Fibroblast of skin of right quadriceps (primary cell): Measurements from ENCODE around the gene UBE2G2.

Experiments
- DNase-seq: peaks from one replicate; pipeline ENCODE4 v3.0.0-alpha.2; 2013

UBE2G2 gene

DNA sequence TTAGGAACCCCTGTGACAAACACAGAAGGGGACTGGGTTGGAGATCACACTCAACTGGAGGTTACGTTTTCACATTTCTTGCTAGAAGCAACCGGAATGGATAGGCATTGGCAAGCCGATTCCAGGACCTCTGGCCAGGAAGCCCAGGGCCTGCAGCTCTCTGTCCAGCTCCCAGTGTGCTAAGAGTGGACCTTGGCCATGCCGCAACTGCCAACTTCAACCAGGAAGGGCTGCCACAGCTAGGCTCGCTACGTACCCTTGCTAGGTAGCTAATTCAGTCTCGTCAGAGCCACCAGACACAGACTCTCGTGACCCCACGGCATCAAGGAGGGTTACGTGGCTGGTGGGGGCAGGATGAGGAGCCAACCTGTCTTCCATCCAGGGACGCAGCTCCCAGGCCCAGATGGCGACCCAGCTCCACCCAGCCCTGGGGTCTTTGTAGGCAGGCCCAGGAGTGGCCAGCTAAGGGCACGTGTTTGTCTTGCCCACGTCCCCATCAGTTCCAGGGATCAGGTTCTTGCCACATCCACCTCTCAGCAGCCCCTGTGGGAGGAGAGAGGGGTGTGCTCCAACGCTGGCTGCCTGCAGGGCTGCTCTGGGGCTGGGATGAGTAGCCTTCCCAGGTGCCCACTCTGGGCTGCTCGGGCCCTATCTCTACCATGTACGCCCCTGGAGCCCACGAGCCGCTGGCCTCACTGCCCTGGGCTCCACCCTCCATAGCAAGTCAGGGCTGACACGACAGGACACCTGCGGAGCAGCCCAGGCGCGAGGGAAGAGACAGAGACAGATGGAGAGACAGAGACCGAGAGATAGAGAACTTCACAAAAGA, 39.2 kb downstream of the UBE2G2 start:
- no peak for DNase-seq

DNA sequence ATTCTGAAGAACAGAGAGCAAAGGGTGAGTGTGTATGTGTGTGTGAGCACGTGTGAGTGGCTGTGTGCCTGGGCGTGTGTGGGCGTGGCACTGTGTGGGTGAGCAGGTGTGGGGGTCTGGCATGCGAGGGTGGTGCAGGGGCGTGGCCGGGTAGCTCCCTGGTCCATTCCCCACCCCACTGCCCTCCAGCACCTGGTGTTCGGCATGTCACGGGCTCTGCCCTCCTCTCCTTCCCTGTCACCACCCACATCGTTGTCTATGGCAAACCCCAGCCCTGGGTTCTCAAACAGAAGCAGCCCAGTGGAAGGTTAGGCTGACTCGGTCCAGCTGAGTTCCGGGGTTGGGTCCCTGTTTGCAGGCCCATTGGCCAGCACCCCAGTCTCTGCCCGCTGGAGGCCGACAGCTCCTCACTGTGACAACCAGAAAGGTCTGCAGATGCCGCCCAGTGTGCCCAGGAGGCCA, 39.8 kb downstream of the UBE2G2 start:
- DNase-seq, result no peak

DNA sequence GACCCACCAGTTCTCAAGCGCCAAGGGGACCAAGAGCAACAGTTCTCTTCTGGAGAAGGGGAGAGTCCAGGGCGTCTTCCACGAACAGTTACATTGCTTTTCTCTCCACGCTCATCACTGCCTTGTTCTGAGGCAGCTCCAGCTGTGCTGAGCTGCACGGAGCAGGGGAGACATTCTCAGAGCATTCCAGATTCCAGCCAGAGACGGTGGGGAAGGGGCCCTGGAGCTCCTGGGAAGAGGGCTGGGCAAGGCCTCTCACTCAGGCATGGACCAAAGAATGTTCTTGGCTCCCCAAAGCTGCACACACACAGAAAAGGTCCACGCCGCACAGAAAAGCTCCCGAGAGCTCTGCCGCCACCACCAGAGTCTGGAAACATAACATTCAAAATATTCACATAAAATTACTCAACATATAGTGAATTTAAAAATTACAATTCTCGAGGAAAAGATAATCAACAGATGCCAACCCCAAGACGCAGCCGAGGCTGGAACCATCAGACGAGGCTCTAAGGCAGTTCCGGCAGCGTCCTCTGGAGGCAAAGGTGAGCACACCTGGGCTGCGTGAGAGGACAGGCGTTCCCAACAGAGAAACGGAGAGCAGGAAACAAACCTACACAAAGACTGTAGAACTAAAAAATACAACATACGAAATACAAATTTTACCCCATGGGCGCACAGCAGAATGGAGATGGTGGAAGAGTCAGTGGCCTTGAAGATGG, 40.5 kb downstream of the UBE2G2 start:
- DNase-seq, result no peak

DNA sequence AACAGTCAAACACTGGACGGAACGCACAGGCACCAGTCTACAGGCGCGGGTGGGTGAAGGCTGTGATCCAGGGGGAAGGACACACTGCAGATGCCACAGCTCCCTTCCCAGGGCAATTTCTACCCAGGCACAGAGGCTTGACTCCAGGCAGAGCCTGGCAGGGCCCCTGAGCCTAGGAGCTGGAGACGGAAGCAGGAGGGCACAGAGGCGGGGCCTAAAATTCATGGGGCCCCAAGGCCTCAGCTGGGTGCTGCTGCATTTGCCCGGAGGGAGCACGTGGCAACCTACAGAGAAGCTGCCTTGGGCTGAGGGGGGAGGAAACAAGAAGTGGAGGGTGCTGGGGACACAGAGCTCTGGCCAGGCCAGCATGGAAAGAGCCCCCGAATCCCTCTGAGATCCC, 41.2 kb downstream of the UBE2G2 start:
- no peak for DNase-seq

DNA sequence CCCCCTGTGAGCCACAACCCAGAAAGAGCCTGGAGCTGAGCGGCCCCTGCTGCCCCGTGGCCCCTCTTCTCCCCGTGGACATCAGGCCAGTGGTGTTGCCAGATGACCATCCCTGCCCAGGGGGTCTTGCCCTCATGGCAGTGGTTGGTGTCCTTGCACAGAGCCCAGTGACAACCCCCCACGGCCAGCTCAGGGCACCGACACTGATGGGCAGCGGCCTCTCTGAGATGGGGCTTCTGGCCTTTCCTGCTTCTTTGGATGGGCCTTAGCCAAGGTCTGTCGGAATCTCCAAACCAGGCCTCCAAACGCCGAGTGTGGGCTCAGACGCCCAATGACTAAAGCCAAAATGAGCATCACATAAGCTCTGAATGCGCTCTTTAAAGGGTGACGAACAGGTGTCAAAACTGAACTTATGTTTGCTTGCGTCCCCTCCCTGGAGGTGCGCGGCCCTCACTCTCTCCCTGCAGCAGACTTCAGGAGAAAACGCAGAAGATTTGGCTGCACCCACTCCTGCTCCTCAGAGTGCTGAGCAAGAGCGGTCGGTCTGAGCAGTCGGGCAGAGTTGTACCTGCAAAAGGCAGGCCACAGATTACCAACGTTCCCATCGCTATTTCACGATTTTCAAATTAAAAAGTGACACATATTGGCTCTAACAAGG, 41.9 kb downstream of the UBE2G2 start:
- no peak for DNase-seq

DNA sequence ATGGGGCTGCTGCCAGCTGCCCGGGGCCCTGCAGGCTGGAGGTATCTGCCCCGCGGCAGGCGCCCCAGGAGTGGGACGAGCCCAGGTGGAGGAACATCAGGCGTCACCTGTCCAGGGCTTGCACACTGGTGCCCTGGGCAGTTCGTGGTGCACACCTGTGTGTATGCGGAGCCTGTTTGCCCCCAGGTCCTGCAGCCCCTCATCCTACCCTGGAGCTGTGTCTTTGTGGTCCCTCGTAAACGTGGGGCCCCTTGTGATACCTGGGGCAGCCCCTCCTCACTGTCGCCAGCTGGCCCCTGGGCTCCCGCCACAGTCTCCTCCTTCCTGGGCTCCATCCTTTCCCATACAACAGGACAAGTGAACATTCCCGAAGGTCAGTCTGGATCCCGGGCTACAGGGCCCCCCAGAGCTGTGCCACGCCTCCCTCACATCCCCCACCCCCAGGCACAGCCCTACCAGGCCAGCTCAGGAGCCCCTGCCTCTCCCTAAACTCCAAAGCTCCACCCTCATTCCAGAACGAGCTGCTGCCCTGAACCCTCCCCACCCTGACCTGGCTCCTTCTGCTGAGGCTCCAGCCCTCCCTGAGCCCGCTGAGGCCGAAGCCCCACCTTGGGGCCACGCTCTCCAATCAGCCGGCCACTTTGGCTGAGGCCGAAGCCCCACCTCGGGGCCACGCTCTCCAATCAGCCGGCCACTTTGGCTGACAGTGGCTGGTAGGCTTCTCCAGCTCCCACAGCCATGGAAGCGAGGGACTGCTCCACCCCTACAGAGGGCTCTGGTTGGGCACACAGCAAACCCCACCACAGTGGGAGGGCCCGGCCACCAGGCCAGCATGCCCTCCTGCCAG, 42.6 kb downstream of the UBE2G2 start:
- DNase-seq, result no peak

DNA sequence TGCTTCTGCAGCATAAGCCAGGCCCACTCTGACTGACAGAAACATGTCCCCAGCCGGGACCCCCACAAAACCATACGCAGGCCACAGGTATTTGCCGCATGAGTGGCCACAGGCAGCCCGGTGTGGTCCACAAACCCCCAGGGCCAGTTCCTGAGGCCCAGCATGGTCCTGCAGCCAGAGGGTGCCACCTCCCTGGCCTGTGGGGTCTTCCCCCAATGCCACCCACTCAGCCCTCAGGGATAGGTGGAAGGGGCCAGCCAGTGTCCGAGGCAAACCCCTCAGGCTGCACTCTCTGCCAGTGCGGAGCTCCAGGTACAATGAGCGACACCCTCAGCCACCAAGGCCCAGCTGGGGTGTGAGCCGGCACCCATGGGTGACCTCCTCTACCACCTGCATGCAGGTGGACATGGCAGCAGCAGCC, 43.5 kb downstream of the UBE2G2 start:
- no peak for DNase-seq

DNA sequence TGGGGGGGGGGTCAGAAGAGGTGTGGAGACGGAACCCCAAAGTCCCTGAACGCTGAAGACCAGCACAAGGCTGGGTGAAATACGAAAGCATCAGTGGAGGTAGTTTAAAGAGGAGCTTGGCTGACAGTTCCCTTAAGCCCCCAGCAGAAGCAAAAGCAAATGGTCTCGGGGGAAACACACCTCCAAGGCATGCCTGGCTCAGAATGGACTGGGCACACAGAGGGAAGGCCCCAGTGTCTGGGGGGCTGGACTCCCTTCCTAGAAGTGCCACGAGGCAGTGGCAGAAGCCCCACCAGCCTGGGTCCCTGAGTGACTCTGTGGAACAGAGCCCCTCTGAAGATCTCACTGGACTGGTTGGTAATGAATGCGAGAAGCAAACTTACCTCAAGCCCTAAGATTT, 43.9 kb downstream of the UBE2G2 start:
- DNase-seq, result no peak

DNA sequence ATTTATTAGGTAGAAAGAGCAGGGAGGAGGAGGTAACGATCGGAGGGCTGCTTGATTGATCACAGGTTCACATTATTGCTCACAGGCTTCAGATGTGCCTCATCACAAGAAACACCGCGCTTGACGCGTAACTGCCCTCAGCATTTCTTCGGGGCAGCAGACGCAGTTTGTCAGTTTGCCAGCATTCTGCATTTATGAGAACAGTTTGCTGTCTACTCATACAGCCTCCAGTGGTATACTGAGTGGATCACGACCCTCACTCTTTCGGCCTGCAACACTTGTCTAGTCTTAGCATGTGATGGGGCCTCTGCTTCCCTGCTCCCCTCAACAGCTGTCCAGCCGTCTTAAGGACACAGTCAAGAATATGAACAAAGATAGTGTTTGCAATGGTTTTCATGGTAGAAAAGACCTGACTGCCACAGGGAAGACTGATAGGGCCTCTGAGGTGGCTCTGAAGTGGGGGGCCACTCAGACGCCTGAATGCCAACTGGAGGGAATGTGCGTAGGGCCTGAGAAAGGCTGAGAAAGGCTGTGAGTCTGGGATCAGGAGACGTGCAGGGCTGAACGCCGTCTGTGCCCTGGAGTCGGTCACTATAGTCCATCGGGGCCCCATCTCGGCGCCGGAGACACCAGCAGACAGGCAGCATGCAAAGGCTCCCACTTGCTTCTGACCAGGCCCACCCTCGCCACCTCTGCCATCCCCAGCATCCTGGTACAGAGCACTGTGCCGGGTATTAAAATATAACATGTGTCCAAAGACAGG, 45.0 kb downstream of the UBE2G2 start:
- DNase-seq, result no peak

DNA sequence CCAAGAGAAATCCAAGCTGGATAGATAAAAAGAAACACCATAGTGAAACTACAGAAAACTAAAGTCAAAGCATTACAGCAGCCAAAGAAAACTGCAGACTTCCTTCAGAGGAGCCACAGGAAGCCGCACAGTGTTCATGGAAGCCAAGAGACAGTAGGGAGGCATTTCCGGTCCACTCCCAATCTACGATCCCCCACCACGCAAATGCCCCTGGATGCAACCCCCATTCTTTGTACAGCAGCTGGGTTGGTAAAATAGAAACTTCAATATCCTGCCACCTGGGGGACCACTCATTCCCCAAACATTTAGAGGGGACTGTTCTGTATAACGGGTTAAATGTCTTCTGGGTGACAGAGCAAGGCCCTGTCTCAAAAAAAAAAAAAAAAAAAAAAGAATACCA, 46.4 kb downstream of the UBE2G2 start:
- no peak for DNase-seq

DNA sequence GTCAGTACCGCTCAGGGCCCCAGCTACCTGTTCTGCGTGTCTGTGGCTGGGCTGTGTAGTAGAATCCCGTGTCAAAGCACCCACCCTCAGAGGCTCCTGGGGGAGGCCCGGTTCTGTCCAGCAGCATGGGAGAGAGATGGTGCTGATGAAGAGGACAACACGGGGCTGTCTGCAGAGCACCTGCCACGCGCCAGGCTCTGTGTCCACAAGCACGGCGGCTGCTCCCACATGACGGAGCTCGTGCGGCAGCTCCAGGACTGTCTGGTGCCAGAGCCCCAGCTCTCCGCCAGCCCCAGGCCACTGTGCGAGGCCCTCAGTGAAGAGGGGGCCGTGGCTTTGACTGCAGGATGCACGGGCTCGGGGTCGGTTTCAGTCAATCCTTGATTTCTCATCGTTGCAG, 48.3 kb downstream of the UBE2G2 start:
- no peak for DNase-seq

DNA sequence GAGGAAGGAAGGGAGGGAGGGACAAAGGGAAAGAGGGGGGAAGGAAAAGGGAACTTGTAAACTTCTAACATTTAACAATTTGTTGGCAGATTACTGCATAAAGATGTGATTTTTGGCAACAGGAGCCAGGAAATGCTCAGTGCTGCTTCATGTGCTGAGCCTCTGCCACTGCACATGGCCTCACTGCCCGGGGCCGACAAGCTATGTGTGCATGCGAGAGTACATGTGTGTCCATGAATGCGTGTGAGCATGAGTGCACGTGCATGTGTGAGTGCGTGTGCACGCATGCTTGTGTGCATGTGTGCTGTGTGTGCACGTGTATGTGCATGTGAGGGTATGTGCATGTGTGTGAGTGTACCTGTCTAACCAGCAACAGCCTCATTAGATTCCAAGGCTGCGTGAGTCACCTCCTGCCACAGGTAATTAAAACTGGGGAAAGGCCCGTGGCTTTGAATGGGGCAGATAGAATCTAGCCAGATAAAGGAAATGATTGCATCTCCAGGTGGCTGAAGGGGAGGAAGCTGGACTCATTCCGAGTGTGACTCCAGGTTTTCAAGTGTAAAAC, 48.9 kb downstream of the UBE2G2 start:
- no peak for DNase-seq

DNA sequence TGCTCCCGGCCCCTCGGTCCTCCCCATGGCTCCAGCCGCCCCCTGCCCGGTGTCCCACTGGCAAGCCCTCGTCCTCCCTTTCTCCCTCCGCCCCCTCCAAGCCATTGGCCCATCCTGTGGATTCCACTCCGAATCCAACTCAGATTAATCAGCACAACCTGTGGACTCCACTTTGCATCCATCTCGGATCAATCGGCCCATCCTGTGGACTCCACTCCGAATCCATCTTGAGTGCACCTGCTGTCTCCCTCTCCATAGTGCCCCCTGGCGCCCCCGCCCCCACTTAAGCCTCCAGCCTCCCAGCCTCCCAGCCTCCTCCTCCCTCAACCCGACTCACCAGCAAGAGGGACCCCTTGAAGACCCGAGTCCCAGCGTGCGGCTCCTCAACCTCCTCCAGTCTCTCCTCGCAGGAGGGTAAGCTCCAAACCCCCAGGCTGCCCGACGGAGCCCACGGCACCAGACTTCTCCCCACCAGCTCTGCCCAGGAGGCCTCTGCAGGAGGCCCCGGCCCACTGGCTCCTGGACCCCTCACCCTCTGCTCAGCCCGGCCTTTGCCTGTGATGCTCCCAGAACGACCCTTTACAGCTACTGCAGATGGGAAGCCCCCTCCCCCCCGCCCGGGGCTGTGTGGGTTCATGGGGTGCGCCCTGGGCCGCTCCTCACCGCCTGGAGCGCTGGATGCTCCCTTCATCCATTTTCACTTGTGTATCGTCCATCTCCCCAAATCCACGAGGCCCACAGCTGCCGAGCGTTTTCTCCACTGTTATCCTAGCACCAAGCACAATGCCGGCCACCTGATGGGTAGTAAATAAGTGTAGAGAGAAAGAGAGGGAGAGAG, 49.6 kb downstream of the UBE2G2 start:
- no peak for DNase-seq

DNA sequence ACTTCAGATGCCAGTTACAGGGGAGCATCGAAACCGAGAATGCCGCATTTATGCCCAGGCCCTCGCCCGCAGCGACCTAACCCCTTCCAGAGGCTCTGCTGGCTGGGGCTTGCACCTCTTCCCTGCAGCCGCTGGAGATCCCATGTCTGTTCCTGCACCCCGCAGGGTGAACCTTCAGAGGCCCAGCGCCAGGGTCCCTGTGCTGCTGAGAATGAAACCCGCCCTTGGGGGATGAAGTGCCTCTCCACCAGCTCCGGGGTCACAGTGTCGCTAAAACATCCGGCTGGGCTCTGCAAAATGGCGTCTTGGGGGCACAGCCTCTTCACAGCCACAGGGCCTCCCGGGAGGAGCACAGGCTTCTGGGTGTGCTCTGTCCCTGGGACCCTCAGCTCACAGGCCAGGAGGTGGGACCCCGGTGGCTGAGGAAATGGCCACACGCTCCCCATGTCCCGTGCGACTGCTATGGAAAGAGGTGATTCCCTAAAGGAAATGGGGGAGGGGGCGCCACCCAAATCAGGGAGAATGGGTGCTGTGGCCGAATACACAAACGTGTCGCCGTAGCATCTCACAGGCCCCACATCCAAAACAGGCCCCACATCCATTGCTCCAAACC, 50.3 kb downstream of the UBE2G2 start:
- no peak for DNase-seq

DNA sequence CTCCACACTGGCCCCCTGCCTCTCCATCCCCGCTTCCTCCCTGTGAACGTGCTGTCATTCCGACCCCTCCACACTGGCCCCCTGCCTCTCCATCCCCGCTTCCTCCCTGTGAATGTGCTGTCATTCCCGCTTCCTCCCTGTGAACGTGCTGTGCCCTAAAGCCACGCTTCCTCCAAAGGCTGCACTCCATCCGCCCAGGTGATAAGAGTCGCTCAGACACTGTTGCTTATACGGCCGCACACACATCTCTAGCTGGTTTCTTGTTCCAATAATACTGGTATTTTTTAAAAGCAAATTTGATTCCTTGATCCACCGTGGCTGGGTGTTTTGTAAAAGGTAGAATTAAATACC, 51.0 kb downstream of the UBE2G2 start:
- DNase-seq, result no peak

DNA sequence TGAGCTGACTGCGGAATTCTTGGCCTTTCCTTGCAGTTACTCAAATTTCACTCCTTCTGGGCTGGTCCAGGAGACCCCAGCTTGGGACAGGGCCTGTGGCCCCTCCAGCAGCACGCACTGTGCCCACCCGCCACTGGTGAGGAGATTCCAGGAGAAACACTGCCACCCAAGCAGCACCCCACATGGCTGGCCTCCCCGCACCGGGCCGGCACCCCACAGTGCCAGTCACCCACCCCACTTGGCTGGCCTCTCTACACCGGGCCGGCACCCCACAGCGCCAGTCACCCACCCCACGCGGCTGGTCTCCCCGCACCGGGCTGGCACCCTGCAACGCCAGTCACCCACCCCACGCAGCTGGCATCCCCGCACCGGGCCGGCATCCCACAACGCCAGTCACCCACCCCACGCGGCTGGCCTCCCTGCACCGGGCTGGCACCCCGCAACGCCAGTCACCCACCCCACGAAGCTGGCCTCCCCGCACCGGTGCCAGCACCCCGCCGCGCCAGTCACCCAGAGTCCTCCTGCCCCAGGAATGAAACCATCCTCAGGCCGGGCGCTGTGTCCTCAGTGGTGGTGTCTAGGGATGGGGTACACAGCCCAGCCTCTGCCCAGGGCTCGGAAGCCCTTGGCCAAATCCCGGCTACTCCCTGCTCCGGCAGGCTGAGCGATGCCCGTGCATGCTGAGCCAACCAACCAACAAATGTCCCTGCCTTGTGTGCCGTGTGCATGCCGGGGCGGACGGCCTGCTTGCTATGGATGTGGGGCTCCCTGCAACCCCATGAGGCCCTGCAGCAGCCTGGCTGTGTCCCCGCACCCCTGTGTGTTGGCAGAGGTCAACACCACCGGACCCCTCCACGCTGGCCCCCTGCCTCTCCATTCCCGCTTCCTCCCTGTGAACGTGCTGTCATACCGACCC, 51.6 kb downstream of the UBE2G2 start:
- DNase-seq, result no peak

DNA sequence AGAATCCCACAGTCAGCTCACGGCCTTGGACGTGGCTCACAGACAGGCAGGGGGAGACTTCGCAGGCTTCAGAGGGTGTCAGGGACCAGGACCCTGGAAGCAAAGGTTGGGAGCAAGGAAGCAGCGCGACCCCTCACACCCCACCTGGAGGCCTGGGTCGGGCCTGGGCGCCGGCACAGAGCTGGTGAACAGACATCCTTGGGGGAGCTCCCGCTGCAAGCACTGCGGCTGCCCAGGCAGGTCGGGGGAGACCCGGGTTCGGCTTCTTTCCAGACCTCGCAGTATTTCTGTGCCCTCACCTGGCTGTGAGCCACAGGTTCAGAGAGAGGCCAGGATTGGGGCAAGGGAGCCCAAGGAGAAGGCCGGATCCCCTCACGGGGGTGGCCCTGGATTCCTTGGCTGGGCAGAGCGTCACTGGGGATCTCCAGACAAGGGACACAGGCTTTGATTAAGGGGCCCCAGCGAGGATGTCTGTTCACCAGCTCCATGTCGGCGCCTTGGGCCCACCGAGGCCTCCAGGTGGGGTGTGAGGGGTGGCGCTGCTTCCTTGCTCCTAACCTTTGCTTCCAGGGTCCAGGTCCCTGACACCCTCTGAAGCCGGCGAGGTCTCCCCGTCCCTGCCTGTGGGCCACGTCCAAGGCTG, 52.4 kb downstream of the UBE2G2 start:
- no peak for DNase-seq

DNA sequence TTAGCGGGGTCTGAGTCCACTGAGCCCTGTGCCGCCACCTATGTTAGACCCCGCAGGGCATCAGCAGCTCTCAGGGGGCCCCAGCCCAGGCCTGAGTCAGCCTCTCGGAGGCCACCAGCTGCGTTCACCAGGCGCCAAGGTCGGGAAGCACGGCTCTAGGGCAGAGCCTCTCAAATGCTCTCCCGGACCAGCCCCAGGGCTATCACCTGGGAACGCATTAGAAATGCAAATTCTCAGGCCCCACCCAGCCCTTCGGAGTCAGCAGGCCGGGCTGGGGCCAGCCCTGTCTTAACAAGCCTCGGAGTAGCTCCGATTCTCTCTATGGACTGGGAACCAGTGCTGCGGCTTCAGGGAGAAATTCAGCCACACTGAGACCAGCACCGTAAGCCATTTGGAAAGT, 53.0 kb downstream of the UBE2G2 start:
- no peak for DNase-seq
